Posterior cingulate gyrus (tissue), 11 donors: ENCODE measurements around the gene FBXO46.

Experiments used
- DNase-seq, 10 donors: peaks; one replicate each; pipeline versions ENCODE4 v3.0.0 to v3.0.0-alpha.2; 2020 to 2021; ENCODE audit warnings: mixed read lengths in 3 of 10
- intact Hi-C: fragments of 100-400 bp; cut with DNase I; formaldehyde crosslinking; loops from one replicate; pipeline ENCODE4 v1.15.1; 2023

The FBXO46 gene

DNA sequence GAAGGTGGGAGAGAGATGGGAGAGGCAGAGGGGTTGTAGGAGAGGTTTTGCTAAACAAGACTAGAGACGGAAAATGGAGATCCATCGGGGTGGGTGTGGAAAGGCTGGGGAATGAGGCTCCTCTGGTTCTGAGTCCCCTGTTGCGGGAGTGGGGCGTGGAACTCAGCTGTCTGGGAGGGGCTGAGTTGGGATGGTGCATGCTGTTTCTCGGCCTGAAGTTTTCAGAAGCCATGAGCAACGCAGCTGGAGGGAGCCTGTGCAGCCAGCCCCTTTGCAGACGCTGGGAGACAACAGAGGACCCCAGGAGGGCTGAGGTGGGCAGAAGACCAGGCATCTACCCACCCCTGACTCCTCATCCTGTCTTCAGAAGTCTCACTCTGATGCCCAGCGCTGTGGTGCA is 70.1 kb downstream of the FBXO46 start:
- DNase-seq = no peak
- intact Hi-C loops = no loop called here
